H1 (cell line): ENCODE results near the gene TFCP2L1. TPM values are rescaled to one million over a fixed set of nuclear protein-coding genes. Genes with fewer than 3 reads are reported as not detected.

Experiments
- NANOG ChIP-seq: IDR thresholded peaks from 2 replicates; pipeline ENCODE4 v1.6.1; 2011; ENCODE audit warnings: low read length, low read depth, mild to moderate bottlenecking, inconsistent platforms; ENCODE audit not compliant: insufficient read depth, poor library complexity, severe bottlenecking
- polyA plus RNA-seq, 7 experiments: library from polyadenylated mRNA; depleted of rRNA in 3 of 7; stranded (reverse) in 5 of 7; unstranded in 2 of 7; fragments of >200 nt in 5 of 7; fragments of 200-250 nt in 2 of 7; gene quantifications; 1 replicate in 5 of 7; 2 replicates in 1 of 7; 4 replicates in 1 of 7; pipeline versions ENCODE4 v1.2.1 to v1.2.3, GENCODE V29; 2011 to 2013; ENCODE audit warnings: missing spikeins in 2 of 7, mixed read lengths in 2 of 7
- total RNA-seq: library from RNA; stranded (reverse); fragmentation: NEBNext Ultra II Directional; extraction: Animal tissue kit (Norgen Biotek cat#: 25700); gene quantifications from 2 replicates; pipeline ENCODE4 v1.2.1, GENCODE V29; 2021

The TFCP2L1 gene
- total and polyA plus RNA-seq, 2 of the 8 experiments (the other 6 are each of a cell fraction or from before 2014, with no cell fraction given) = 1.5 to 3.8 TPM

DNA sequence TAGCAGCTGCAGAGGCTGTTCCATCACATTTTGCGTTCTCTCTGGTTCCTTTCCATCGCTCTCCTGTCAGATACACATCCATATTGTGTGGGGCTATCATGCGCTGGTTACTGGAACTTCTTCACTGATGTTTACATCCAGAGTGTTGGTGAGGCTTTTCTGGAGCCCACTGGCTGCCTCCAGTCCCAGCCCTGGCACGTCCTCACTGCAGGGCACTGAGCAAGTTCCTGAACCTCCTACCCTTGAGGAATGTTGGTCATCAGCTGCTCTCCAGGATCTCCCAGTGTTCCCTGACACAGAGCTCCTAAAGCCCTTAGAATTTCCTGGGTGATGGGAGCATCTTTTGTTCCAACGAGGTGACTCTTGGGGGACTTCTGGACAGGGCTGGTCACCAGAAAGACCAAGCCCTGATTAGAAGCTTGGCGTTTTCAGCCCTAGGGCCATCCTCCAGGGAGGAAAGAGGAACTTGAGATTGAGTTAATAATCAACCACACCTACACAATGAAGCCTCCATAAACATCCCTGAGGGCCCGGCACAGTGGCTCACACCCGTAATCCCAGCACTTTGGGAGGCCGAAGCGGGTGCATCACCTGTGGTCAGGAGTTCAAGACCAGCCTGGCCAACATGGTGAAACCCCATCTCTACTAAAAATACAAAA lies 81.3 kb downstream of the TFCP2L1 start (continued):
- TF ChIP-seq NANOG = no peak
